Measurements from ENCODE around the gene CEP55.

The CEP55 gene

DNA sequence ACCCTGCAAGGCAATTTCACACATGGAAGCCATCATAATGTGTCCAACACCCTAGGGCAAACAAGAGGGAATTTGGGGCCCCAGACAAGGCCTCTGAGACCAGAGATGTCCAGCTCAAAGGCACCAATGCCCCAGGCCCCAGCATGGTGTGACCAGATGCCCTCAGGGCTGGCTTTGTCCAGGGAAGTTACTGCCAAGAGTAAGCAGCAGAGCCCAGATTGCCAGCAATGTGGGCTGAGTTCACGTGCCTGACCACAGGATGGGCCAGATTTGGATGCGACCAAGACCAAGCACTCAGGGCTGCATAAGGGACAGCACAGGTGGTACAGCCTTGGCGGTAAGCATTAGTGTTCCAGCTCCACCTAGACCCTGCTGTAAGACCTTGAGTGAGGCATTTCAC, 27.0 kb upstream of the CEP55 start:
- no peak for DNase-seq (ENCODE audit: low spot score)

DNA sequence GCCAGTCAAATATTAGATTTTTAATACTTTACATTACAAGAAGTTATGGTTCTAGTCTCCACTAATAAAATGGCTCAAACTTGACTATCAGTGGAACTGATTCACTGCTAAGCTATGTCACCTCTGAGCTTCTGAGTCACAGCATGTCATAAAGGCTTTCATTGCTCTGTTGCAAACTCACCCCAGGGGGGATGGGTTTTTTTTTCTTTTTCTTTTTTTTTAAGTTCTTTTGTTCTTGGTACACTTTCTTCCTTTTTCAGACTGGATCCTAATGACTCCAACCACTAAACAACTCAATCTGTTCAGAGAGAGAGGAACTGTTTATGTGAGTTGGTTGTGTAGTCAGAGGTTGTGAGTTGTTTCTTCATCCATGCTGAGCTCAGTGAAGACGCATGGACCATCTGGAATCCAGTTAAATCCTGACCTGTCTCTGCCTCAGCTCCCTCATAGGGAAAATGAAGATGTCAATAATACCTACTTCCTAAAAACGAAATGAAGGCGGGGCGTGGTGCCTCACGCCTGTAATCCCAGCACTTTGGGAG, 25.2 kb upstream of the CEP55 start:
- DNase-seq (ENCODE audit: low spot score) = no peak

DNA sequence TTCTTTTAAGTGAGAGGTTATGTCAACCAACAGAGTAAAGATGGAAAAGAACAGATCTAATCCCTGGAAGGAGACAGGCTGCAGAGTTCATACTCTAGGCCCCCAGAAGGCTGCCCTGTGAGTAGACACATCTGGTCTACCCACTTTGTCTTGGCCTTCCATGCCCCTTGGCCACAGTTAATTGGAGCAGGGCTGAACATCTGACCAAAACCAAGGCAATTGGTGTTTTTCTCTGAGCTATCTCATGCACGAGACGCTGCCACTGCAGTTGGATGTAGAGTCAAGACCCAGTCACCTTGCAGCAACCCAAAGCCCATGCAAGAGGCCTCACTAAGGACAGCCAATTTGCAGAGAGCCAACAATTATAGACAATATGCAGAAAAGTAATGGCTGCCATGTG, 23.3 kb upstream of the CEP55 start:
- DNase-seq (ENCODE audit: low spot score) = no peak

- no peak for DNase-seq (ENCODE audit: low spot score)
Observed at GRCh38 chr10:93473804-93474472, 22.5 kb upstream of the CEP55 start.

GRCh38 chr10:93475227-93475626, 21.2 kb upstream of the CEP55 start:
- DNase-seq (ENCODE audit: low spot score) = no peak

- no peak for DNase-seq (ENCODE audit: low spot score)
Observed at GRCh38 chr10:93475871-93476270, 20.5 kb upstream of the CEP55 start.

DNA sequence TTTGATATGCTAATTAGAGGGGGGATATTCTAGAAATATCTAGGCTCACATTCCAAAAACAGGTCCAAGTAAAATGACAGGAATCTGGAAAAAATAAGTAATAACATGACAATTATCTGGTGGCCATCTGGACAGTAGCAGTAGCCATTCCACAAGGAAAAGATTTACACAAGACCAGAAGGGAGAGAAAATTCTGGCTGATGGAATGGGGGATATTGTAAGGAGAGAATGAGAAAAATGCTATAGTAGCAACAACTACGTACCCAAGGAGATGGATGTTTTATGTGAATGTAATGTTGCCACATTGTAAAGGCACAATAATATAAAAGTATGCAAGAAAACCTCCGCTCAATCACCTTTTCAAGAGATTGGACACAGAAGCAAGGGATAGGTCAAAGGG, 19.7 kb upstream of the CEP55 start:
- DNase-seq (ENCODE audit: low spot score) = no peak

DNA sequence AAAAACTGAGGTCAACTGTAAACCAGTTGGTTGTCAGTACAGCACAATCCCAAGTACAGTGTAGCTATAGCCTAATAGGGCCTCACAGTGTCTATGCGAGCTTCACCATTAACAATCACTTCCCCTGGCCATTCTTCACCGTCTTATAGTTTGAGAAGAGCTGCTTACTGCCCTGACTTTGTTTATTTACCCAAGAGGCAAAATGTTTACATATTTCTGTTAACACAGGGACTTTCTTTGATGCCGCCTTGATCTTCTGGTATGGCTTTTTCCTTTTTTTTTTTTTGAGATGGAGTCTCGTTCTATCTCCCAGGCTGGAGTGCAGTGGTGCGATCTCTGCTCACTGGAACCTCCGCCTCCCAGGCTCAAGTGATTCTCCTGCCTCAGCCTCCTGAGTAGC, 17.5 kb upstream of the CEP55 start:
- DNase-seq (ENCODE audit: low spot score) = no peak

DNA sequence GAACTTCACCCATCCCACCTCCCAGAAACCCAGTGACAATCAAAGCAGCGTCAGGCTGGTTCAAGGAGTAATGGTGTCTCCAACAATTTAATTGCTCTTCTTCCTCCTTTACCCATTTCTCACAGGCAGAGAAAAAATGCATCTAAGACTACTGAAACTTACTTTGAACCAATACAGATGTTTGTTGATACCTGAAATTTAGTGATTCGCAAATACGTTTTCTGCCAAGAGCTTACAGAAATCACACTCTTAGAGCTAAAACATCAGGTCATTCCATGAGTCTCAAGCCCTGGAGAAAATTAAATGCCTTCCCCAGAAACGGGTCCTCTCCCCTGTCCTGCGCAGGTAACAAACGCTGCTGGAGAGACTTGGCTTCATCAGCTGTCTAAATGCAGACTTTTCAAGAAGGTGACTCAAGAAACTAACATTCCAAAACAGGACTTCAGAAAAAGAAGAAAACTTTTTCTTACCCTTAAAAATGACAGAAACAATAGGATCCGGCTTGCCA, 14.7 kb upstream of the CEP55 start:
- no peak for DNase-seq (ENCODE audit: low spot score)

GRCh38 chr10:93482145-93482834, 14.1 kb upstream of the CEP55 start, which contains the start of gene MYOF:
MYOF (minus strand) TSS chr10:93482334; CDS start chr10:93482194, 140 bp downstream.
- DNase-seq (ENCODE audit: low spot score) = peak; percentile 32

- no peak for DNase-seq (ENCODE audit: low spot score)
Observed at GRCh38 chr10:93485690-93486089, 10.7 kb upstream of the CEP55 start.

GRCh38 chr10:93488956-93489528, 7.4 kb upstream of the CEP55 start:
- DNase-seq (ENCODE audit: low spot score) = no peak

DNA sequence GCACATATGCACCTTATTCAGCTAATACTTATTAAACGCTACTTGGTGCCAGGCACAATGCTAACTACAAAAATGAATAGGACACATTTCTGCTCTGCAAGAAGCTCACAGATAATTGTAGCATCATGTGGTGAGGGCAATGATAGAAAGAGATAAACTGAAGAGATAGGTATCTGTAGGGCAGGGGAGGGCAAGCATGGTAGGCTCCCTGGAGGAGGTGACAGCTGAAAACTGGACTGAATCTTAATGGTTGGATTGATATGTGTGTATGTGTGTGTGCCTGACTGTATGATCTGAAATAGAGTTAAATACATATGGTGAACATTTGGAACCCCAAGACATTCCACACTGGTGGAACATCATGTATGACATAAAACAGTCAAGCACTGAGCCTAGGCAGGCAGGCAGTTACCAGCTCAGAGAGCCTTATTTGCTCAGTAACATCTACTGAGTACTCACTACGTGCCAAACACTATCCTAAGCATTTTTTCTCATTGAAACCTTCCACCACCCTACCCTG, 4.8 kb upstream of the CEP55 start:
- DNase-seq (ENCODE audit: low spot score) = no peak

DNA sequence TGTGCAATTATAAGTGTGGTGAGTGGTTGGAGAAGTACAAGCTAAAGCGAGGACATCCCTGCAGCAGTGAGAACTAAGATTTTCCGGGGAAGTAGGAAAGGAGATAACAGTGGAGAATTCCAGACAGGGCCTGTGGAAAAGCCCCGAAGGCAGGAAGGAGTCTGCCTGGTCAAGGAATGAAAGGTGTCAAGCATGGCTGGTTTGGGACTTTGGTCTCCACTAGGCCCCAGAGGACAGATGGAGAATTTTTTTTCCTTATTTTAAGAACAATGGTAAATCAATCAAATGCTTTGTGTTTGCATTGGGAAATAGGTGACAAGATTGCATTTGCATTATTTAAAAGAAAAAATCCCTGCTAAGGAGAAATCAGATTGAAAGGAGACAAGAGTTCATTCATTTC, 3.2 kb upstream of the CEP55 start:
- no peak for DNase-seq (ENCODE audit: low spot score)

DNA sequence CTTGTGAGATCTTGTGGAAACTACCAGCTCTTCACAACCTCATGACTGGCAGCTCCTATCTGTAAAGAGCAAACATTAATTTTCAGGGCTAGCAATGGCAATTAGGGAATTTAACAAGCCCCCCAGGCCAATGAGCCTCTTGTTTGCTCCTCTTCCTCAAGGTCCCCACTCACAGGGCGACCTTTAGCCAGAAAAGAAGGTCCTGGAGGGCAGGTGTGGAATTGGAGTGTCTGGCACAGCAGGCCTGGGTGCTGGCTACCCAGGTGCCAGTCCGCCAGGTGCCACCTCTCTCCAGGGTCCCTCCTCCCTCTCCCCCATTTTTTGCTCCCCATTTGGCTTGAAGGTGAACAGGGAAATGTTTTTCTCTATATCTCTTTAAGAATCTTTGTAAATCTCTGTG, 1.9 kb upstream of the CEP55 start:
- DNase-seq (ENCODE audit: low spot score) = no peak

GRCh38 chr10:93495654-93496321, 624 bp upstream of the CEP55 start:
- peak; percentile 16 for DNase-seq (ENCODE audit: low spot score)

DNA sequence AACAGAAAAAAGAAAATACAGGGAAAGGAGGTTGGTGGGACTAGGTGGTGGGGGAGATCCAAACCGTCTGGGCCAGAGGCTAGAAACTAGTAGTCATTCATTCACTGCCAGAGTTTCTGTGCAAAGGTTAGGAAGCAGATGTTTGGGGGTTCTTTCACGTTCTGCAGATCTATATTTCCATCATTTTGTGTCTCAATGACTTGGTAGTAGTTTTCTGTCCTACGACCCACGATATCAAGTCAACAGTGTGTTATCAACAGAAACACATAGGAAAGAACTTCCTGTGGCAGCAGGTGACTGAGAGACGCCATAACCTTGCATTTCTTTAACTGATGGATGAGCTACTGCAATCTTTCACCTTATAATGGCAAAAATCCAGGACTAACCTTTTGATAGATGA, 1.8 kb downstream of the CEP55 start:
- DNase-seq (ENCODE audit: low spot score) = no peak

- no peak for DNase-seq (ENCODE audit: low spot score)
Observed at GRCh38 chr10:93501650-93502049, 5.2 kb downstream of the CEP55 start.

DNA sequence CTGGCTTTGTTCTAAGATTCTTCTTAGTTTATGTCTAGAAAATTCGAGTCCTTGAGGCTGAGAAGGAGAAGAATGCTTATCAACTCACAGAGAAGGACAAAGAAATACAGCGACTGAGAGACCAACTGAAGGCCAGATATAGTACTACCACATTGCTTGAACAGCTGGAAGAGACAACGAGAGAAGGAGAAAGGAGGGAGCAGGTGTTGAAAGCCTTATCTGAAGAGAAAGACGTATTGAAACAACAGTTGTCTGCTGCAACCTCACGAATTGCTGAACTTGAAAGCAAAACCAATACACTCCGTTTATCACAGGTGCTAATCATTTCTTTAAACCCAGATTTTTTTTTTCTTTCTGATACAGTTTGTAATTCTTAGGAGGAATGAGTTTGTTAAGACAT, 6.7 kb downstream of the CEP55 start:
- no peak for DNase-seq (ENCODE audit: low spot score)

- DNase-seq (ENCODE audit: low spot score) = no peak
Observed at GRCh38 chr10:93505075-93505474, 8.7 kb downstream of the CEP55 start.

DNA sequence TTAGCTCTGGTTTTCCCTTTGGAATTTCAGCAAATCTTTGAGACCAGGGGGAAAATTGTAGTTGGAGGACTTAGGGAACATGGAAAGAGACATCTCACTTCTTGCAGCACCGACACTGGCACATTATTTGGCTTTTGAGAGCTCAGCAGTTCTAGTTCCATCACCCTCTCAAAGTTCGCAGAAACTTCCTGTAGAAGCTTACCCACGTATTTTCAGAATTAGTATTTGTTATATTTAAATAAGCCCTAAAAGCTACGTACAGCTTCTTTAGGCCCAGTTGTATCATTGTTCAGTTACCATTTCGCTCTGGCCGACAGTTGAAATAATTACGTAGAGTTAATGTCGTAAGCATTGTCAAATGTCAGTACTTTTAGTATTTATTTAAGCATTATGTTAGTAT, 13.4 kb downstream of the CEP55 start:
- no peak for DNase-seq (ENCODE audit: low spot score)

GRCh38 chr10:93512565-93512964, 16.2 kb downstream of the CEP55 start:
- DNase-seq (ENCODE audit: low spot score) = no peak
